NCI-H1694 treated with DMSO at 0.1 percent for 48 hours (cell line): Measurements from ENCODE around the gene ST6GAL1.
"Not testable (repeated sequence)": the region's sequence is repeated elsewhere in the genome, so short reads cannot be mapped to it uniquely, and the experiment has no call there.

Experiments
- DNase-seq: peaks from one replicate; lab custom pipeline; 2025; lab: John Stamatoyannopoulos, UW

The ST6GAL1 gene, protein sequence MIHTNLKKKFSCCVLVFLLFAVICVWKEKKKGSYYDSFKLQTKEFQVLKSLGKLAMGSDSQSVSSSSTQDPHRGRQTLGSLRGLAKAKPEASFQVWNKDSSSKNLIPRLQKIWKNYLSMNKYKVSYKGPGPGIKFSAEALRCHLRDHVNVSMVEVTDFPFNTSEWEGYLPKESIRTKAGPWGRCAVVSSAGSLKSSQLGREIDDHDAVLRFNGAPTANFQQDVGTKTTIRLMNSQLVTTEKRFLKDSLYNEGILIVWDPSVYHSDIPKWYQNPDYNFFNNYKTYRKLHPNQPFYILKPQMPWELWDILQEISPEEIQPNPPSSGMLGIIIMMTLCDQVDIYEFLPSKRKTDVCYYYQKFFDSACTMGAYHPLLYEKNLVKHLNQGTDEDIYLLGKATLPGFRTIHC

DNA sequence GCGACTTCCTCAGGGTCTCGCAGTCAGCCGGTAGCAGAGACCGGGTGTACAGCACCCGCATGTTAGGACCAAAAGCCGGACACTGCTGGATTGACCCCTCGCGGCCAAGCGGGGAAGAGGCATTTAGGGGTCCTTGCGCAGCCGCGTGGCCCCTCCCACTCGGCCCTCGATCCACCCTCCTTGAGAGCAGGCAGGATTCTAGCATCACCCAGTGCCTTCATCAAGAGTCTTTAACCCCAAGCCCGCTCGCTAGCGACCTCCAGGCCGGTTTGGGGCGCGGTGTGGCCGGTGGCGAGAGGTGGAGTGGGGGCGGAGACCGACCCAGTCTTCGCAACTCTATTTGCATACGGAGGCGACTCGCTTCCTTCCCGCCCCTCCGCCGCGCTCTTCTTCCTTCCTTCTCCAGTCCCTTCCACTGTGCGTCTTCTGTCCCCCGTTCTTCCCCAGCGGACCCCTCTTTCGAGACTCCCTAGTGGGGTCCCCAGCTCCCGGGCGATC is at the start of gene ST6GAL1:
TSS of gene ST6GAL1 (plus strand) at position 384 of the 498 bp plus-strand sequence. CDS start 112,178 bp downstream, outside the sequence.
- no peak for DNase-seq

DNA sequence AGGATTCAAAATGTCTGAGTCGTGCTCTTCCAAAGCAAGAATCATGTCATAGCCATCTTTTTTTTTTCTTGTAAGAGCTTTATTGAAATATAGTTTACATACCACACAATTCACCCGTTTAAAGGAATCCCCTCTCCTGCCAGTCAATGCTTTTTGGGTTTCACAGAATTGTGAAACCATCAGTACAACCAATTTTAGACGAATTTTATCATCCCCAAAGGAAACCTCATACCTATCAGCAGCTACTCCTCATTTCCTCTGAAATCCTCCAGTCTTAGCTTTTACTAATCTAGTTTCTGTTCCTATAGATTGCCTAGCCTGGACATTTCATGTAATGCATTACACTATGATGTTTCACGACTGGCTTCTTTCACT is 48.2 kb upstream of the ST6GAL1 start:
- no peak for DNase-seq

DNA sequence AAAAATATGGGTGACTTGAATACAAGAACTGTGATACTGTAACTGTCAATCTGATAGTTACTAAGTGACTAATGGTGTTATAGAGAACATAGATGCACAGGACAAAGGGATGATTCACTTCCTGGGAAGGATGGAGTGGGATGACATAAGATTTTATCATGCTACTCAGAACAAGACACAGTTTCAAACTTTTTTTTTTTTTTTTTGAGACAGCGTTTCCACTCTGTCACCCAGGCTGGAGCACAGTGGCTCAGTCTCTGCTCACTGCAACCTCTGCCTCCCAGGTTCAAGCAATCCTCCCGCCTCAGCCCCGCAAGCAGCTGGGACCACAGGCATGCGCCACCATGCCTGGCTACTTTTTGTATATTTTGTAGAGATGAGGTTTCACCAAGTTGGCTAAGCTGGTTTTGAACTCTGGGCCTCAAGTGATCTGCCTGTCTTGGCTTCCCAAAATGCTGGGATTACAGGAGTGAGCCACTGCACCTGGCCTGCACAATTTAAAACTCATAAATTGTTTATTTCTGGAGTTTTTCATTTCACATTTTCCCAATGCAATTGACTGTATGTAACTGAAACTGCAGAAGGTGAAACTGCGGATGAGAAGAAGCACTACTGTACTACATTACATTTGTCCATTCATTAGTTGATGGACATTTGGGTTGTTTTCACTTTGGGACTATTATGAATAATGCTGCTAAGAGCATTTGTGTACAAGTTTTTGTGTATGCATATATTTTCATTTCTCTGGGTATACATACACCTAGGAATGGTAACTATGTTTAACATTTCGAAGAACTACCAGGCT is 47.2 kb upstream of the ST6GAL1 start:
- DNase-seq: no peak

DNA sequence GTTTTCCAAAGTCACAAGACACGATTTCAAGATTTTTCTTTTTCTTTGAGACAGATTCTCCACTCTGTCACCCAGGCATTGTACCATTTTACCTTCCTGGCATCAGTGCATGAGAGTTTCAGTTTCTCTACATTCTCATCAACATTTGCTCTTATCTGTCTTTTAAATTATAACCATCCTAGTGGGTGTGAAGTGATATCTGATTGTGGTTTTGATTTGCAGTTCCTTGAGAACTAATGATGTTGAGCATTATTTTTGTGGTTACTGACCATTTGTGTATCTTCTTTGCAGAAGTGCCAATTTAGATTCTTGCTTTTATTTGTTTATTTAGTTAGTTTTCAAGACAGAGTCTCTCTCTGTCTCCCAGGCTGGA is 46.7 kb upstream of the ST6GAL1 start:
- no peak for DNase-seq

DNA sequence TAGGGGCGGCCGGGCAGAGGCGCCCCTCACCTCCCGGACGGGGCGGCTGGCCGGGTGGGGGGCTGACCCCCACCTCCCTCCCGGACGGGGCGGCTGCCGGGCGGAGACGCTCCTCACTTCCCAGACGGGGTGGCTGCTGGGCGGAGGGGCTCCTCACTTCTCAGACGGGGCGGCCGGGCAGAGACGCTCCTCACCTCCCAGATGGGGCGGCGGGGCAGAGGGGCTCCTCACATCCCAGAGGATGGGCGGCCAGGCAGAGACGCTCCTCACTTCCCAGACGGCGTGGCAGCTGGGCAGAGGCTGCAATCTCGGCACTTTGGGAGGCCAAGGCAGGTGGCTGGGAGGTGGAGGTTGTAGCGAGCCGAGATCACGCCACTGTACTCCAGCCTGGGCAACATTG is 45.5 kb upstream of the ST6GAL1 start:
- not testable (repeated sequence) for DNase-seq

DNA sequence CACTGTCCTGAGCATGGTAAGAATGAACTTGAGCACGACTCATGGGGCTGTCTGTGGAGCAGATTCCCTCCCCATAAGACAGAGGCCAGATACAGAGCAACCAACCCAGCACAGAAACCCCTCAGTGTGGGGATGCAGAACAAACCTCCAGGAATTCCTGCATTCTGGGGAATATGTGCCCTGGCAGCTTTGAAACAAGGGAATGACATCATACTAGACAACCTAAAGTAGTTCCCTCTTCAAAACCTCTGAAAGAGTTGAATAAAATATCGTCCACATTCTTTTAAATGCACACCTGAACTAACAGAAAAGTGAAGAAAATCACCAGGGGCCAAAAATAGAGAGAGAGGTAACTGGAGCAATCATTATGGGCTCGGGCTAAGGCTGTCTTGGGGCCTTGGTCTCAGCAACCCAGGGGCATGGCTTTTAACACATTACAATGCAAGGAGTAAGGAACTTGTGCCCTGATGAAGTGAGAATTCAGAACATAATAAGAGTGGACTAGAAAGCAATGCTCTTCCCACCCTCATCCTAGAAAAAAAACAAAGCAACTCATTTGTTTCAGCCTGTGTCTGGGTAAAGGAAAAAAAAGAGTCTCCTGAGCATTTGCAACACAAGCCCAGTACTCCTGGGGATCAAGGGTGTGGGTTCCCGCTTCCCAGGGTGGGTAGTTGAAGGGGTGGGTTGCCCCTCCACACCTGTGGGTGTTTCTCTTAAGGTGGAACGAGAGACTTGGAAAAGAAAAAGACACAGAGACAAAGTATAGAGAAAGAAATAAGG is 43.9 kb upstream of the ST6GAL1 start:
- no peak for DNase-seq

DNA sequence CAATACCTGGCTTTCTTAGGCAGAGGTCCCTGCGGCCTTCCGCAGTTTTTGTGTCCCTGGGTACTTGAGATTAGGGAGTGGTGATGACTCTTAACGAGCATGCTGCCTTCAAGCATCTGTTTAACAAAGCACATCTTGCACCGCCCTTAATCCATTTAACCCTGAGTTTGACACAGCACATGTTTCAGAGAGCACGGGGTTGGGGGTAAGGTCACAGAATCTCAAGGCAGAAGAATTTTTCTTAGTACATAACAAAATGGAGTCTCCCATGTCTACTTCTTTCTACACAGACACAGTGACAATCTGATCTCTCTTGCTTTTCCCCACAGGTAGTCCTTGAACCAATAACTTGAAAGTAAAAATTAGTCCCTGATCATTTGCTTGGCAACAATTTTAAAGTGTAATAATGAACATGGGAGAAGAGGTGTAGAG is 42.8 kb upstream of the ST6GAL1 start:
- DNase-seq: not testable (repeated sequence)

DNA sequence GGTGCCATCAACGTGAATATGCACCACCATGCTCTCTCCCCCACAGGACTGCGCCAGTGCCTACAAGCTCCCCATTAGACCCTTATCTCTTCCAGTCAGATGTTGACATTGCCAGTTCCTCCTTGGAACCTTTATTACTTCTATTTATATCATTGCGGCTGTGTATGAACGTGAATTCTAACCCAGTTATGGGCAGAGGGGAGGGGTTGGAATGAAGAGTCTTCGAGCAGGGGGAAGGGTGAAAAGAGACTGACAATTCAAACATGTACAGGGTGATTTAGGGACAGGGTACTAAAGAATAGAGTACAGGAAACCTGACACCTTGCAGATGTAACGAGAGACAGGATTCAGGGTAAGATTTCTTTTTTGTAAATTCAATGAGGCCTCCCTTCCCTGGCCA is 41.8 kb upstream of the ST6GAL1 start:
- no peak for DNase-seq

DNA sequence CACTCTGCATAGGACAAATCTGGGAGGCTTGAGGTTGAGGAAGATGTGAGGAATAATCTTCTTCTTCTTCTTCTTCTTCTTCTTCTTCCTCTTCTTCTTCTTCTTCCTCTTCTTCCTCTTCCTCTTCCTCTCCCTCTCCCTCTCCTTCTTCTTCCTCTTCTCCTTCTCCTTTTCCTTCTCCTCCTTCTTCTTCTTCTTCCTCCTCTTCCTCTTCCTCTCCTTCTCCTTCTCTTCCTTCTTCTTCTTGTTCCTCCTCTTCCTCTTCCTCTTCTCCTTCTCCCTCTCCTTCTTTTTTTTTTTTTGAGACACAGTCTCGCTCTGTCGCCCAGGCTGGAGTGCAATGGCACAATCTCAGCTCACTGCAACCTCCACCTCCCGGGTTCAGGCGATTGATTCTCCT is 40.6 kb upstream of the ST6GAL1 start:
- not testable (repeated sequence) for DNase-seq

DNA sequence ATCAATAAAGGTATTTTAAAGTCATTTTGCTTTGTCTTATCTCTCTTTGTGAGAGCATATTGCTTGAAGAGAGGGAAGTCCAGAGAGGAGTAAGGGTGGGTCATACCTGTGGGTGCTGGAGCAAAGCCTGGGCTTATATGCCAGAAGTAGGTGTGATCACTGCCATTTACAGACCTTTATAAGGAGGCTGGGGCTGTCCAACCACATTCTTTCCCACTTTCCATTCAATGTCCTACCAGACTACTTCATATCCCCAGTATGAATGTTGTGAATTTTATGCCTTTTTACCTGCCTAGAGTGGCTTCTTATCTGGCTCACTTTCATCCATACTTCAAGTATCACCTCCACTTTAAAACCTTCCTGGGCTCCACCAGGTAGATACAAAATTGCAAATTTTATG is 39.4 kb upstream of the ST6GAL1 start:
- no peak for DNase-seq

DNA sequence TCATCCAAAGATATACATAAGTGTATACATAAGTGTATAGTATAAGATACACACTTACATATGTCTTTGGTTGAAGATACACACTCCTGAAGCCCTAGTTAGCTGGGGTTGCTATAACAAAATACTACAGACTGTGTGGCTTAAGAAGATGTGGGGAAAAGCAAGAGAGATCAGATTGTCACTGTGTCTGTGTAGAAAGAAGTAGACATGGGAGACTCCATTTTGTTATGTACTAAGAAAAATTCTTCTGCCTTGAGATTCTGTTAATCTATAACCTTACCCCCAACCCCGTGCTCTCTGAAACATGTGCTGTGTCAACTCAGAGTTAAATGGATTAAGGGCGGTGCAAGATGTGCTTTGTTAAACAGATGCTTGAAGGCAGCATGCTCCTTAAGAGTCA is 37.3 kb upstream of the ST6GAL1 start:
- not testable (repeated sequence) for DNase-seq

DNA sequence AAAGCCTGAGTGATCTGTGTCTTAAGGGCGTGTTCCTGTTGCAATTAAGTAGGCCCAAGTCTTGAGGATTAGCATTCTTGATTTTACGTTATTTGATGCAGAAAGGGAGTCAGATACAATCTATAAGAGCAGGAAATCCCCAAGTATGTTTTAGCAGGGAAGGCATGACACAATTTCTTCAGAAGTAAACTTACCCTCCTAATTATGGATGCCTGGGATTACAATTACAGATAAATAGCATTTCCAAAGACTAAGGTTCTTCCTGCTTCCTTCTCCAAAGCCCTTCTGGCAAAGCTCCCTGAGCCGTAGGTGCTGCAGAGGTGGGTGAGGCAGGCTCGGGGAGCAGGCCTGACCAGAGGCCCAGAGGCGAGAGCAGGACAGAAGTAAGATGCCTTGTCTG is 34.9 kb upstream of the ST6GAL1 start:
- no peak for DNase-seq

DNA sequence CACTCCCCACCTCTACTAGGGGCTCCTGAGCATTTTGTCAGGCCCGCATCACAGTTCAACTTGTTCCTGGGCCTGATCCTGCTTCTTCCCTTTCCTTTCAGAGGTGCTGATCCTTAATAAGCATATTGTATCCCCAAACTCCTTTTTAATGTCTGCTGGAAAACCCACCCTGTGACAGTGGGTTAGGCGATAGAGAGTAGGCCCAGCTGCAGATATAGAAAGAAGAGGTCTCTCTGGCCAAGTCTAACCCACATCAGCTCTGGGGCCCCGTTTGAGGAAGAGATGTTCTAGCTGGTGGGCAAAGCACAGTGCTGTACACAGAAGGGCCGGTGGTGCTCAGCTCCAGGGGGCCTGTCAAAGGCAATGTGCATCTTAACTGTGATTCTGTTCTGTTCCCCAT is 34.3 kb upstream of the ST6GAL1 start:
- no peak for DNase-seq

DNA sequence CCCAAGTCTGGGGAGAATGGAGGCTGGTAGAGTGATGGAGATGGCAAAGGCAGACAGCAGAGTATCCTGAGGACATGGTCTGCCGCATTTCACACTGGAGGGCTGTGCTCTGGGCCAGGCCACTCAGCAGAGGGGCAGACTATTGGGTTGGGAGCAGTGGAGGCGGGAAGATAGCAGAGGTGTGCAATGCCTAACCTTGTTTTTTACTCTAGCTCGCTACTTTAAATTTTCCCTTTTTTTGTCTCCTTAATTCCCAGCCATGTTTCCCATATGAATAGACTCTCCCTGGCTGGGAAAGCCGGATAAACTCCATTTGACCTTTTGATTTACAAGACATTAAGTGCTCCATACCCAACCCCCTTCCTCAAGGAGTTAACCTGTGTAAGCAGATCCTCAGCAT is 33.5 kb upstream of the ST6GAL1 start:
- no peak for DNase-seq

DNA sequence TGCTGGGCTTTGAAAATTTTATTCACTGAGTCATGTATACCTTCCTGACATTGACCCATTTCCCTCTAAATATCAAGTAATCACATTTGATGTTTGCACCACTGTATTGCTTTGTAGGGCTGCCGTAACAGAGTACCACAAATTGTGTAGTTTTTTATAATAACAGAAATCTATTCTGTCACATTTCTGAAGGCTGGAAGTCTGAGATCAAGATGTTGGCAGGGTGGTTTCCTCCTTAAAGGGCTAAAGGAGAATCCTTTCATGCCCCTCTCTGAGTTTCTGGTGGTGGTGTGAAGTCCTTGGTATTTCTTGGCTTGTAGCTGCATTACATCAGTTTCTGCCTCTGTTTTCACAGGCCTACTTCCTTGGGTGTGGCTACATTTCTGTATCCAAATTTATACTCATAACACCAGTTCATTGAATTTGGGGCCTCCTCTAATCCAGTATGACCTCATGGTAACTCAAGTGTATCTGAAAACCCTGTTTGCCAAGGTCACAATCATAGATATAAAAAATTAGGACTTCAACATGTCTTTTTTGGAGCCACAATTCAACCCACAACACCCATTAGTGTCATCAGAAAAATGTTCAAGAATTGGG is 29.1 kb upstream of the ST6GAL1 start:
- no peak for DNase-seq

DNA sequence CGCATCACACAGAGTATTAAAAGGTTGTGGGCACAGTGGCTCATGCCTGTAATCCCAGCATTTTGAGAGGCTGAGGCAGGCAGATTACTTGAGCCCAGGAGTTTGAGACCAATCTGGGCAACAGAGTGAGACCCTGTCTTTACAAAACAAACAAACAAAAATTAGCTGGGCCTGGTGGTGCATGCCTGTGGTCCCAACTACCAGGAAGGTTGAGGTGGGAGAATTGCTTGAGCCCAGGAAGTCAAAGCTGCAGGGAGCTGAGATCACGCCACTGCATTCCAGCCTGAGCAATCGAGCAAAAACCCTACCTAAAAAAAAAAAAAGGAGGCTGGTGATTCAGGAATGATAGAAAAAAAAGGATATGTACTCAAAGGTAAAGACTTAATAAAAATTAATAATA is 28.2 kb upstream of the ST6GAL1 start:
- no peak for DNase-seq

DNA sequence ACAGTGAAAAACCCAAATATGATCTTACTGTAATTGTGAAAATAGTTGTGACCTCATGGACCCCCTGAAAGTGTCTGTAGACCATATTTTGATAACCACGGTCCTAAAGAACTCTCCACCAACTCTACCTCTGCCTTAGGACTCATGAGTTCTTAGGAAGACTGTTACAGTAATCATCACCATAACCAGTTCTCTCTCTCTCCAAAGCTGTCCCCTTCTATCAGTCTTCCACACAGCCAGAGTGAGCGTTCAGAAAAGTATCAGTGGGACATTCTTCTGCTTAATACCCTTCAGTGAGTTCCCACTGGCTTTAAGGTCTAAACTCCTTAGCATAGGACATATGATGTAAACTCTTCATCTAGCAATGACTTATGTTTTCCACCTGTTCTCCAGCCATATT is 27.6 kb upstream of the ST6GAL1 start:
- no peak for DNase-seq

DNA sequence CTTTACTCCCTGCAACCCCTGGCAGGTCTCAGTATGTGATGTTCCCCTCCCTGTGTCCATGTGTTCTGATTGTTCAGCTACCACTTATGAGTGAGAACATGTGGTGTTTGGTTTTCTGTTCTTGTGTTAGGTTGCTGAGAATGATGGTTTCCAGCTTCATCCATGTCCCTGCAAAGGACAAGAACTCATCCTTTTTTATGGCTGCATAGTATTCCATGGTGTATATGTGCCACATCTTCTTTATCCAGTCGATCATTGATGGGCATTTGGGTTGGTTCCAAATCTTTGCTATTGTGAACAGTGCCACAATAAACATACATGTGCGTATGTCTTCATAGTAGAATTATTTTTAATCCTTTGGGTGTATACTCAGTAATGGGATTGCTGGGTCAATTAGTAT is 26.6 kb upstream of the ST6GAL1 start:
- DNase-seq: not testable (repeated sequence)

DNA sequence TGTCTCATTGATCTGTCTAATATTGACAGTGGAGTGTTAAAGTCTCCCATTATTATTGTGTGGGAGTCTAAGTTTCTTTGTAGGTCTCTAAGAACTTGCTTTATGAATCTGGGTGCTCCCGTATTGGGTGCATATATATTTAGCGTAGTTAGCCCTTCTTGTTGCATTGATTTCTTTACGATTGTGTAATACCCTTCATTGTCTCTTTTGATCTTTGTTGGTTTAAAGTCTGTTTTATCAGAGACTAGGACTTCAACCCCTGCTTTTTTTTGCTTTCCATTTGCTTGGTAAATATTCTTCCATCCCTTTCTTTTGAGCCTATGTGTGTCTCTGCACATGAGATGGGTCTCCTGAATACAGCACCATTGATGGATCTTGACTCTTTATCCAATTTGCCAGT is 23.3 kb upstream of the ST6GAL1 start:
- DNase-seq: not testable (repeated sequence)

DNA sequence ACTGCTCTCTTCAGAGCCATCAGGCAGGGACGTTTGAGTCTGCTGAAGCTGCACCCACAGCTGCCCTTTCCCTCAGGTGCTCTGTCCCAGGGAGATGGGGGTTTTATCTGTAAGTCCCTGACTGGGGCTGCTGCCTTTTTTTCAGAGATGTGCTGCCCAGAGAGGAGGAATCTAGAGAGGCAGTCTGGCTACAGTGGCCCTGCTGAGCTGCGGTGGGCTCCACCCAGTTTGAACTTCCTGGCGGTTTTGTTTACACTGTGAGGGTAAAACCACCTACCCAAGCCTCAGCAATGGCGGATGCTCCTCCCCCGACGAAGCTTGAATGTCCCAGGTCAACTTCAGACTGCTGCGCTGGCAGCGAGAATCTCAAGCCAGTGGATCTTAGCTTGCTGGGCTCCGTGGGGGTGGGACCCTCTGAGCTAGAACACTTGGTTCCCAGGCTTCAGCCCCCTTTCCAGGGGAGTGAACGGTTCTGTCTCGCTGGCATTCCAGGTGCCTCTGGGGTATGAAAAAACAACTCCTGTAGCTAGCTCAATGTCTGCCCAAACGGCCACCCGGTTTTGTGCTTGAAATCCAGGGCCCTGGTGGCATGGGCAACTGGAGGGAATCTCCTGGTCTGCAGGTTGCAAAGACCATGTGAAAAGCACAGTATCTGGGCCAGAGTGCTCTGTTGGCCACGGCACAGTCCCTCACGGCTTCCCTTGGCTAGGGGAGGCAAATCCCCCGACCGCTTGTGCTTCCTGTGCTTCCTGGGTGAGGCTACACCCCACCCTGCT is 21.1 kb upstream of the ST6GAL1 start:
- DNase-seq: no peak
